Skeletal muscle tissue (tissue), 4 donors: ENCODE measurements around the gene STOML2. TPM values are rescaled to one million over a fixed set of nuclear protein-coding genes. Genes with fewer than 3 reads are reported as not detected.

Experiments used
- H3K27ac ChIP-seq: one replicate; pipeline ENCODE4 v1.7.0; 2013; ENCODE audit warnings: mild to moderate bottlenecking, low read depth, low read length, inconsistent platforms
- H3K27me3 ChIP-seq, 3 donors: one replicate each; pipeline ENCODE4 v1.7.0; 2013; ENCODE audit warnings: low read length in 3 of 3; ENCODE audit not compliant: control insufficient read depth in 3 of 3, insufficient read depth in 3 of 3
- H3K36me3 ChIP-seq, 3 donors: one replicate each; pipeline ENCODE4 v1.7.0; 2013; ENCODE audit warnings: low read length in 3 of 3; ENCODE audit not compliant: control insufficient read depth in 3 of 3, insufficient read depth in 3 of 3
- H3K4me1 ChIP-seq, 3 donors: one replicate each; pipeline ENCODE4 v1.7.0; 2013; ENCODE audit warnings: low read length in 3 of 3, mild to moderate bottlenecking in 3 of 3; ENCODE audit not compliant: control insufficient read depth in 3 of 3, insufficient read depth in 3 of 3
- H3K4me3 ChIP-seq, 3 donors: one replicate each; pipeline ENCODE4 v1.7.0; 2013; ENCODE audit warnings: low read length in 3 of 3
- H3K9ac ChIP-seq, 3 donors: one replicate each; pipeline ENCODE4 v1.7.0; 2013; ENCODE audit warnings: low read length in 3 of 3, mild to moderate bottlenecking in 3 of 3, moderate library complexity in 2 of 3, low read depth in 1 of 3
- H3K9me3 ChIP-seq, 3 donors: one replicate each; pipeline ENCODE4 v1.7.0; 2013; ENCODE audit warnings: low read length in 3 of 3; ENCODE audit not compliant: control insufficient read depth in 3 of 3
- total RNA-seq: library from RNA; depleted of rRNA; stranded (reverse); fragments of >200 nt; gene quantifications from one replicate; pipeline ENCODE4 v1.2.3, GENCODE V29; 2014
- donor health status: Osteomylitis.

Gene STOML2
- total RNA-seq, 1 donor from 2014 or later = 93.9 TPM

- Histone ChIP-seq H3K4me3 (peak within 1 kb of the TSS; percentile 89 to 96 (median 95)), H3K36me3 (peaks cover 0 to 2% (median 0%) of the 10 kb centered on the region in 3 donors), H3K9ac (peak within 1 kb of the TSS; percentile 76 to 85 (median 84)), H3K27me3 (no peaks in the 10 kb centered on the region), H3K4me1 (peaks cover 34 to 49% (median 42%) of the 10 kb centered on the region in 3 donors), H3K9me3 (no peaks in the 10 kb centered on the region), H3K27ac (peak within 1 kb of the TSS; percentile 86)
These were observed 13.0 kb upstream of the STOML2 start, which contains the start of gene ATOSB for GRCh38 chr9:35115680-35116538. TSS of gene ATOSB (minus strand) at chr9:35115862. CDS start at chr9:35108274, 7,588 bp downstream.

GRCh38 chr9:35114840-35115628, 12.1 kb upstream of the STOML2 start:
- Histone ChIP-seq H3K36me3 (peaks cover 0 to 2% (median 0%) of the 10 kb centered on the region in 3 donors), H3K4me3 (peak overlapping the region; percentile 89 to 96 (median 95)), H3K4me1 (peaks cover 43 to 58% (median 50%) of the 10 kb centered on the region in 3 donors), H3K27ac (peak overlapping the region; percentile 86), H3K9me3 (no peaks in the 10 kb centered on the region), H3K9ac (peak overlapping the region; percentile 76 to 85 (median 84)), H3K27me3 (no peaks in the 10 kb centered on the region)

GRCh38 chr9:35114113-35114839, 11.3 kb upstream of the STOML2 start:
- Histone ChIP-seq H3K9ac (peak overlapping the region; percentile 76 to 85 (median 84)), H3K4me3 (peak overlapping the region; percentile 89 to 96 (median 95)), H3K27me3 (no peaks in the 10 kb centered on the region), H3K4me1 (peaks cover 44 to 65% (median 52%) of the 10 kb centered on the region in 3 donors), H3K9me3 (no peaks in the 10 kb centered on the region), H3K27ac (peak overlapping the region; percentile 86), H3K36me3 (peaks cover 0 to 2% (median 0%) of the 10 kb centered on the region in 3 donors)

GRCh38 chr9:35112257-35113020, 9.5 kb upstream of the STOML2 start:
- Histone ChIP-seq H3K4me3 (no peak overlapping the region), H3K9ac (peak overlapping the region; percentile 19 to 65 (median 24)), H3K27ac (peak overlapping the region; percentile 78)

GRCh38 chr9:35111001-35111933, 8.3 kb upstream of the STOML2 start:
- Histone ChIP-seq H3K9me3 (no peaks in the 10 kb centered on the region), H3K36me3 (peaks cover 14 to 16% (median 15%) of the 10 kb centered on the region in 3 donors), H3K9ac (peak overlapping the region; percentile 88 to 96 (median 94)), H3K27me3 (no peaks in the 10 kb centered on the region), H3K27ac (peak overlapping the region; percentile 98), H3K4me1 (peaks cover 38 to 56% (median 47%) of the 10 kb centered on the region in 3 donors), H3K4me3 (peak overlapping the region; percentile 85 to 87 (median 85))

More at GRCh38 chr9:35112257-35113020, 9.5 kb upstream of the STOML2 start:
- H3K36me3 ChIP-seq = peaks cover 4 to 10% (median 6%) of the 10 kb centered on the region in 3 donors
- H3K4me1 ChIP-seq = peaks cover 44 to 65% (median 52%) of the 10 kb centered on the region in 3 donors
- H3K9me3 ChIP-seq = no peaks in the 10 kb centered on the region
- no peaks in the 10 kb centered on the region for H3K27me3 ChIP-seq

DNA sequence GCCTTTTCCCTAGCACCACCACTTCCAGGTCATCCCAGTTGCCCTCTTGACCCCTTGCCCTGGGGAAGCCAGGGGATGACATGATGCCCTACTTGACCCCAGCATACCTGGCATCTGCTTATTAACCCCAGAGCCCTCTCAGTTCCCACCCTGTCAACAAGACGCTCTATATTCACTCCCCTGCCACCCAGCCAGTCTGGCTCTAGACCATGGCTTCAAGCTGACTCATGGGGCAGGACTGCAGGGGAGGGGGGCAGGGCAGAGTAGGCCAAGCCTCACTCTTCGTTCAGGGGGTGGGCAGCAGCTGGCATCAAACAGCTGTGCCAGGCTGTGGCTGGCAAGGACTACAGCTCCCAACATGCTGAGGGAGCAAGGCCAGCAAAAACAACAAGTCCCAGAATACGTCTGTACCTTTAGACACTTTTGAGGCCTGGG, 7.4 kb upstream of the STOML2 start:
- peak overlapping the region; percentile 85 to 87 (median 85) for H3K4me3 ChIP-seq
- H3K27me3 ChIP-seq = no peaks in the 10 kb centered on the region
- H3K9ac ChIP-seq = peak overlapping the region; percentile 88 to 96 (median 94)
- peaks cover 35 to 49% (median 42%) of the 10 kb centered on the region in 3 donors for H3K4me1 ChIP-seq
- peak overlapping the region; percentile 98 for H3K27ac ChIP-seq
- H3K9me3 ChIP-seq = no peaks in the 10 kb centered on the region
- peaks cover 23 to 25% (median 23%) of the 10 kb centered on the region in 3 donors for H3K36me3 ChIP-seq

DNA sequence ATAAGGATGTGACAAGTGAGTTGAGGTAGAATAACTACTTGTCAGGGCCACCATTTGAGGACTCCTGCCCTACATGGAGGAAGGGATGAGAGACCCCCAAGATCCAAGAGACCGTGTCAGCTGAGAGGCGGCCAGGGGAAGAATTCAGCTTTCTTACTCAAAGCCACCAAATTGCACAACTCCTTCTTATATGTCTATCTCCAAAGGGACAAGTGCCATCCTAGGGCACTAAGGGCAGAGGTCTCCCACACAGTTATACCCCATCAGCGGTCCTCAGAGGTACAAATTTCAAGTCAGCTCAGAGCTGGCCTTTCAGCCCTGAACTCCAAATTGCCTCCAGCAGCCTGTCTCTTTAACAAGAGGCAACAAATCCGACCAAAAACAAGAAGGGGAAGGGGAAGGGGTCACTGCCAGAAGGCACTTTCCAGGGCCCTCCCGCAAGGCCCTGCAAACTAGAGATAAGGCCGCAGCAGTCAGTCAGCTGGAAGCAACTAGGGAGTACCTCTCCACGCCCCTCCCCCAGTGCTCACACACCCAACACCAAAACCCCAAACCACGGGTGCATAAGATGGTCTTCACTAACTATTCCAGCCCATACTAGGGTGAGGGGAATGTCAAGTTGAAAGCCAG, 6.1 kb upstream of the STOML2 start:
- H3K4me3 ChIP-seq = no peak overlapping the region
- H3K36me3 ChIP-seq = peaks cover 35% of the 10 kb centered on the region in 3 donors
- no peaks in the 10 kb centered on the region for H3K27me3 ChIP-seq
- H3K9ac ChIP-seq = peak overlapping the region in 1 of 3 donors; percentile 25
- H3K9me3 ChIP-seq = no peaks in the 10 kb centered on the region
- peaks cover 27 to 36% (median 31%) of the 10 kb centered on the region in 3 donors for H3K4me1 ChIP-seq
- no peak overlapping the region for H3K27ac ChIP-seq

DNA sequence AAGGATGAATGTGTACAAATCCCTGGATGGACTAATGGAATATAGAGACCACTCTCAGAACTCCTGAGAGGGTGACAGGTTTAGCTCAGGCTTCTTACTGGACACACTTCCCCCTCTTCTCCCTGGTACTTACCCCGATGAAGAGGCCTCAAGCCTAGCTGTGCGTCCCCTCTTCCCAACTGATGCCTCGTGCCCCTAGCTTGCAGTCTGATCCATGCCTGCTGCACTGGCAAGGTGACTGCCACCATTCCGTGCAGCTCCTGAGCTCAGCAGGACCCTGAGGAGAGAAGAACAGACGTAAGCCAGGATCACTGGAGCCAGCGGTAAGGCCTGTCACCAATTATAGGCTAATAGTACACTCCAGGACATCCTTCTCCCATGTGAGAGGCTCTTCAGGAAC, 5.5 kb upstream of the STOML2 start:
- H3K27me3 ChIP-seq = no peaks in the 10 kb centered on the region
- H3K9me3 ChIP-seq = no peaks in the 10 kb centered on the region
- peaks cover 28 to 39% (median 30%) of the 10 kb centered on the region in 3 donors for H3K4me1 ChIP-seq
- no peak overlapping the region for H3K27ac ChIP-seq
- H3K36me3 ChIP-seq = peaks cover 35% of the 10 kb centered on the region in 3 donors
- H3K4me3 ChIP-seq = no peak overlapping the region
- peak overlapping the region in 1 of 3 donors; percentile 25 for H3K9ac ChIP-seq
